B cell (primary cell): ENCODE measurements around the gene GGTLC1. TPM values are rescaled to one million over a fixed set of nuclear protein-coding genes. Genes with fewer than 3 reads are reported as not detected.
"Not testable (repeated sequence)": the region's sequence is repeated elsewhere in the genome, so short reads cannot be mapped to it uniquely, and the experiment has no call there.

Experiments
- ATAC-seq: fragments of 200-7000 bp; cut with Tn5 transposase; one replicate; pipeline ENCODE4 v1.10.0; 2021; ENCODE audit warnings: low read depth, mild to moderate bottlenecking, moderate number of reproducible peaks, moderate library complexity
- CTCF ChIA-PET: fragments of 350-600 bp; sonication (Branson Sonifier 250); formaldehyde crosslinking; loops from one replicate; lab custom pipeline; 2021; ENCODE audit warnings: antibody characterized with exemption, inconsistent platforms; lab: Charles Lee
- POLR2A ChIA-PET: fragments of 350-600 bp; sonication (Branson Sonifier 250); formaldehyde crosslinking; loops from one replicate; lab custom pipeline; 2021; ENCODE audit warnings: antibody characterized with exemption; lab: Charles Lee
- DNase-seq: peaks from one replicate; pipeline ENCODE4 v3.0.0; 2013
- H2AFZ ChIP-seq: 2 replicates; pipeline ENCODE4 v1.6.1; 2012; ENCODE audit warnings: mild to moderate bottlenecking, low read depth, low read length; ENCODE audit not compliant: insufficient read depth, poor library complexity, severe bottlenecking
- H3K27ac ChIP-seq, 2 donors: 1 replicate in 1 of 2; 2 replicates in 1 of 2; pipeline ENCODE4 v1.5.1; 2012 to 2013; ENCODE audit warnings: low read length in 2 of 2, mild to moderate bottlenecking in 2 of 2, moderate library complexity in 1 of 2
- H3K27me3 ChIP-seq, 4 experiments: fragments of 200-600 bp in 1 of 4; sonication (generic) in 1 of 4; replicated peaks in 1 of 4; 1 replicate in 2 of 4; 2 replicates in 2 of 4; pipeline versions ENCODE4 v1.6.1 to v1.7.0; 2013 to 2016; ENCODE audit warnings: low read length in 3 of 4, mild to moderate bottlenecking in 2 of 4, mixed read lengths in 1 of 4, moderate library complexity in 1 of 4; ENCODE audit not compliant: insufficient read depth in 4 of 4, control insufficient read depth in 3 of 4; ENCODE audit errors: control extremely low read depth in 1 of 4
- H3K36me3 ChIP-seq, 2 experiments: replicated peaks in 1 of 2; 1 replicate in 1 of 2; 2 replicates in 1 of 2; pipeline versions ENCODE4 v1.6.1 to v1.7.1; 2013; ENCODE audit warnings: low read length in 1 of 2; ENCODE audit not compliant: insufficient read depth in 2 of 2, control insufficient read depth in 1 of 2; ENCODE audit errors: control extremely low read depth in 1 of 2, extremely low read depth in 1 of 2
- H3K4me1 ChIP-seq, 2 donors: fragments of 200-600 bp in 1 of 2; sonication (generic) in 1 of 2; 1 replicate in 1 of 2; 2 replicates in 1 of 2; pipeline versions ENCODE4 v1.5.1 to v1.6.1; 2013 to 2017; ENCODE audit warnings: low read length in 2 of 2; ENCODE audit not compliant: control insufficient read depth in 2 of 2, insufficient read depth in 2 of 2
- H3K4me2 ChIP-seq: replicated peaks from 2 replicates; pipeline ENCODE3; 2012; ENCODE audit warnings: mild to moderate bottlenecking, low read depth, low read length; ENCODE audit not compliant: poor library complexity, severe bottlenecking
- H3K4me3 ChIP-seq, 5 experiments: fragments of 200-600 bp in 1 of 5; sonication (generic) in 1 of 5; 1 replicate in 3 of 5; 2 replicates in 2 of 5; pipeline versions ENCODE4 v1.5.1 to v1.7.0; 2011 to 2016; ENCODE audit warnings: low read length in 4 of 5, mild to moderate bottlenecking in 4 of 5, low read depth in 2 of 5, control low read depth in 1 of 5, moderate library complexity in 1 of 5; ENCODE audit not compliant: insufficient read depth in 1 of 5; ENCODE audit errors: control extremely low read depth in 1 of 5, extremely low read depth in 1 of 5
- H3K79me2 ChIP-seq: fragments of 200-600 bp; sonication (generic); one replicate; pipeline ENCODE4 v1.6.0; 2016; ENCODE audit warnings: low read length; ENCODE audit not compliant: control insufficient read depth, insufficient read depth
- H3K9ac ChIP-seq: fragments of 200-600 bp; sonication (generic); 2 replicates; pipeline ENCODE4 v1.6.1; 2017; ENCODE audit warnings: mild to moderate bottlenecking, low read length, moderate library complexity
- H3K9me3 ChIP-seq, 3 donors: one replicate each; pipeline versions ENCODE4 v1.6.1 to v1.7.1; 2013; ENCODE audit warnings: low read length in 2 of 3; ENCODE audit not compliant: control insufficient read depth in 2 of 3, insufficient read depth in 1 of 3; ENCODE audit errors: control extremely low read depth in 1 of 3
- H4K20me1 ChIP-seq: 2 replicates; pipeline ENCODE4 v1.6.0; 2012; ENCODE audit warnings: mild to moderate bottlenecking, low read length; ENCODE audit not compliant: insufficient read depth, control insufficient read depth, poor library complexity, severe bottlenecking
- H3K27ac Mint-ChIP-seq: one replicate; pipeline ENCODE4 v1.8.0; 2021; ENCODE audit warnings: mixed read lengths
- H3K27me3 Mint-ChIP-seq: one replicate; pipeline ENCODE4 v1.8.0; 2021; ENCODE audit warnings: mixed read lengths
- H3K4me1 Mint-ChIP-seq: one replicate; pipeline ENCODE4 v1.8.0; 2021; ENCODE audit warnings: mixed read lengths
- H3K4me3 Mint-ChIP-seq: one replicate; pipeline ENCODE4 v1.8.0; 2021; ENCODE audit warnings: mixed read lengths
- H3K9me3 Mint-ChIP-seq: one replicate; pipeline ENCODE4 v1.8.0; 2022; ENCODE audit warnings: mixed read lengths; ENCODE audit not compliant: insufficient read depth
- WGBS: methylation state at CpG from one replicate; pipeline ENCODE4 v1.1.5; 2013; ENCODE audit warnings: missing lambda C conversion rate; ENCODE audit not compliant: insufficient coverage; 5-methylcytosine and 5-hydroxymethylcytosine counted together
- intact Hi-C: fragments of 100-400 bp; cut with micrococcal nuclease; formaldehyde crosslinking; loops from one replicate; pipeline ENCODE4 v1.10.0; 2022
- polyA plus RNA-seq: library from polyadenylated mRNA; depleted of rRNA; stranded (reverse); fragments of >200 nt; gene quantifications from 2 replicates; pipeline ENCODE4 v1.2.3, GENCODE V29; 2012
- total RNA-seq, 2 donors: library from RNA; stranded (reverse); fragments of 120-200 nt in 1 of 2; gene quantifications; 1 replicate in 1 of 2; 2 replicates in 1 of 2; pipeline versions ENCODE4 v1.2.3 to v1.2.4, GENCODE V29; 2013 to 2022

GGTLC1 gene
- total and polyA plus RNA-seq, 2 donors (not counting 1 experiment from before 2014, with no cell fraction given): not detected

DNA sequence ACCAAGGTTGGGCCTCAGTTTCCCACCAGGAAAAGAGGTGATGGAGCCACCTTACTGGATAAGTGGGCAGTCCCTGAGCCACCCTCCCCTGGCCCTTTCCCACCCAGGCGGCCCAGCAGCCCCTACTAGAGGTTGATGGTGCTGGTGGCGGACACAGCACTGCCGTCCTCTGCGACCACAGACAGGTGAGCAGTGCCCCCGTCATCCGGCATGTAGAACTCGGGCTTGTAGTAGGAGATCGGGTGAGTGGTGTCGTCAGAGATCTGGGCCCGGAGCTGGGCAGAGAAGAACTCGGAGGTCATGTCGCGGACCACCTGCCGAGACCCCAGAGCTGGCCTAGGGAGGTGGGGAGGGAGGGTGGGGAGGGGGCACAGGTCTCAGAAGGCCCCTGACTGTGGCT lies 2.3 kb downstream of the GGTLC1 start:
- H3K79me2 ChIP-seq, POLR2A ChIA-PET, H3K4me3 Mint-ChIP-seq, H3K9me3 ChIP-seq, DNase-seq, H2AFZ ChIP-seq, intact Hi-C loops, H3K27ac ChIP-seq, H3K9me3 Mint-ChIP-seq, H3K27me3 Mint-ChIP-seq, H3K4me2 ChIP-seq, H3K27ac Mint-ChIP-seq, H3K4me1 Mint-ChIP-seq, H3K4me3 ChIP-seq, H3K27me3 ChIP-seq, H3K4me1 ChIP-seq, ATAC-seq, H3K9ac ChIP-seq, CTCF ChIA-PET, H3K36me3 ChIP-seq, H4K20me1 ChIP-seq: not testable (repeated sequence)
- WGBS: 91% methylated on average over 10 of the region's 14 CpGs

DNA sequence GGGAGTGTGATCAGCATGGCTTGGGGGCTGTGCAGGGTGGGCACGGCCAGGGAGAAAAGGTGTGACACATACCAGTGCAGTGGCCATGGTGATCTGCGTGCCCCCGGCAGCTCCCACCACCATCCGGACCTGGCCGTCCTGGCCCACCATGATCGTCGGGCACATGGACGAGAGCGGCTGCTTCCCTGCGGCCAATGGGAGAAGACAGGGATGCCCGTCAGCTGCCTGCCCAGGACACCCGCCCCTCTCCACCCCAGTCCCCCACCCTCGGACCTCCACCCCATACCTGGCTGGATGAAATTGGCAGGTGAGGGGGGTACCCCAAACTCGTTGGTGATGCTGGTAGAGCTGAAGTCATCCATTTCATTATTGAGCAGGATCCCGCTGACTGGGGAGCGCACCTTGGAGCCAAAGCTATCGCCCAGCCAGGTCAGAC lies 2.8 kb downstream of the GGTLC1 start:
- H2AFZ ChIP-seq, intact Hi-C loops, H3K9ac ChIP-seq, H3K4me2 ChIP-seq, H3K27me3 ChIP-seq, ATAC-seq, H3K79me2 ChIP-seq, H3K4me1 ChIP-seq, H3K27ac Mint-ChIP-seq, H3K4me1 Mint-ChIP-seq, H3K27me3 Mint-ChIP-seq, CTCF ChIA-PET, H3K9me3 ChIP-seq, H3K4me3 ChIP-seq, DNase-seq, H3K27ac ChIP-seq, H3K36me3 ChIP-seq, H3K9me3 Mint-ChIP-seq, POLR2A ChIA-PET, H3K4me3 Mint-ChIP-seq, H4K20me1 ChIP-seq: not testable (repeated sequence)
- 90% methylated on average over 8 of the region's 17 CpGs for WGBS

- ATAC-seq, H3K9me3 Mint-ChIP-seq, H3K4me1 ChIP-seq, H3K4me2 ChIP-seq, H3K27me3 ChIP-seq, H3K4me3 Mint-ChIP-seq, H2AFZ ChIP-seq, H3K4me3 ChIP-seq, H3K27ac Mint-ChIP-seq, intact Hi-C loops, H3K36me3 ChIP-seq, CTCF ChIA-PET, H3K27me3 Mint-ChIP-seq, H3K4me1 Mint-ChIP-seq, H4K20me1 ChIP-seq, H3K9ac ChIP-seq, H3K27ac ChIP-seq, H3K79me2 ChIP-seq, H3K9me3 ChIP-seq, POLR2A ChIA-PET, DNase-seq: not testable (repeated sequence)
- 85% methylated on average over 12 of the region's 15 CpGs for WGBS
These were observed 3.4 kb downstream of the GGTLC1 start for GRCh38 chr20:23985066-23985789.

GRCh38 chr20:23984476-23985023 lies 4.0 kb downstream of the GGTLC1 start:
- not testable (repeated sequence) for H3K9me3 Mint-ChIP-seq, DNase-seq

More at GRCh38 chr20:23984476-23985023, 4.0 kb downstream of the GGTLC1 start:
- 77% methylated on average over 3 of the region's 12 CpGs for WGBS
- H3K4me1 ChIP-seq, H3K4me2 ChIP-seq, H3K9ac ChIP-seq, CTCF ChIA-PET, H3K79me2 ChIP-seq, H3K9me3 ChIP-seq, H3K4me3 Mint-ChIP-seq, H2AFZ ChIP-seq, H3K27ac Mint-ChIP-seq, POLR2A ChIA-PET, H3K27ac ChIP-seq, H3K4me1 Mint-ChIP-seq, H3K27me3 ChIP-seq, H3K27me3 Mint-ChIP-seq, H3K36me3 ChIP-seq, ATAC-seq, H4K20me1 ChIP-seq, intact Hi-C loops, H3K4me3 ChIP-seq: not testable (repeated sequence)
